ENCODE measurements around the gene CFH. TPM values are rescaled to one million over a fixed set of nuclear protein-coding genes. Genes with fewer than 3 reads are reported as not detected.
"Not testable (repeated sequence)": the region's sequence is repeated elsewhere in the genome, so short reads cannot be mapped to it uniquely, and the experiment has no call there.

CFH gene
- total and polyA plus RNA-seq, 2 donors: 12.6 to 26.0 TPM

GRCh38 chr1:196628838-196629237 is 23.0 kb upstream of the CFH start:
- Histone ChIP-seq H3K9me3 (ENCODE audit: control insufficient read depth in 2 of 2, insufficient read depth in 1 of 2, low read length in 1 of 2) (no peaks in the 10 kb centered on the region), H3K36me3 (ENCODE audit: control insufficient read depth in 2 of 2, insufficient read depth in 2 of 2, low read length in 1 of 2) (no peaks in the 10 kb centered on the region), H3K4me1 (ENCODE audit: control insufficient read depth in 2 of 2, insufficient read depth in 2 of 2, low read length in 2 of 2) (no peaks in the 10 kb centered on the region), H3K27me3 (ENCODE audit: control insufficient read depth in 2 of 2, insufficient read depth in 1 of 2, low read length in 1 of 2) (no peaks in the 10 kb centered on the region), H3K27ac (ENCODE audit: low read depth in 1 of 2, low read length in 1 of 2) (no peak overlapping the region), H3K4me3 (ENCODE audit: low read length in 2 of 2) (no peak overlapping the region)
- 95% methylated on average over 3 of the region's 3 CpGs for WGBS
- DNase-seq (ENCODE audit: low read depth in 6 of 9, low spot score in 9 of 9): no peak

GRCh38 chr1:196637606-196638005 is 14.2 kb upstream of the CFH start:
- 97% methylated on average over 6 of the region's 6 CpGs for WGBS
- H3K27ac ChIP-seq (ENCODE audit: low read depth in 1 of 2, low read length in 1 of 2): no peak overlapping the region
- no peak overlapping the region for H3K4me3 ChIP-seq (ENCODE audit: low read length in 2 of 2)

DNA sequence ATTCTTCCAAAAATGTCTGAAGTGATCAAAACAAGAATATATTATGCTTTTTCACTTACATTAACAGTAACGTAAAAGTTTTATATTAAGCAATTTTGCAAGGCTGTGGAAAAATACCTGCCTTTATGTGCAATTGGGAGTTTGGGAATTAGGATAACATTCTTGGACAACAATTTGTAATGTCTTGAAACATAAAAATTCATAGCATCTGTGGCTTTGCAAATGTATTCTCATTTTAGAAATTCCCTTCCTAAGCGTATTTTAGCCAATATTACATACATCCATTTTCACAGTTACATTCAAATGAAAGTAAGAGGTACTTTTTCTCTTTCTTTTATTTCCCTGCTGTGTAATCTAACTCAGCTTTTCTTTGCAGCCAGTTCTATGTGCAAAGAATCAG is 13.4 kb upstream of the CFH start:
- H3K27ac ChIP-seq (ENCODE audit: low read depth in 1 of 2, low read length in 1 of 2): no peak overlapping the region
- H3K9me3 ChIP-seq (ENCODE audit: control insufficient read depth in 2 of 2, insufficient read depth in 1 of 2, low read length in 1 of 2): no peaks in the 10 kb centered on the region
- H3K4me3 ChIP-seq (ENCODE audit: low read length in 2 of 2): no peak overlapping the region
- H3K4me1 ChIP-seq (ENCODE audit: control insufficient read depth in 2 of 2, insufficient read depth in 2 of 2, low read length in 2 of 2): no peaks in the 10 kb centered on the region
- H3K36me3 ChIP-seq (ENCODE audit: control insufficient read depth in 2 of 2, insufficient read depth in 2 of 2, low read length in 1 of 2): no peaks in the 10 kb centered on the region
- DNase-seq (ENCODE audit: low read depth in 6 of 9, low spot score in 9 of 9): no peak
- H3K27me3 ChIP-seq (ENCODE audit: control insufficient read depth in 2 of 2, insufficient read depth in 1 of 2, low read length in 1 of 2): no peaks in the 10 kb centered on the region
- WGBS: 97% methylated on average over 2 of the region's 2 CpGs

More at GRCh38 chr1:196637606-196638005, 14.2 kb upstream of the CFH start:
- DNase-seq (ENCODE audit: low read depth in 6 of 9, low spot score in 9 of 9): no peak
- Histone ChIP-seq H3K36me3 (ENCODE audit: control insufficient read depth in 2 of 2, insufficient read depth in 2 of 2, low read length in 1 of 2) (no peaks in the 10 kb centered on the region), H3K27me3 (ENCODE audit: control insufficient read depth in 2 of 2, insufficient read depth in 1 of 2, low read length in 1 of 2) (no peaks in the 10 kb centered on the region), H3K9me3 (ENCODE audit: control insufficient read depth in 2 of 2, insufficient read depth in 1 of 2, low read length in 1 of 2) (no peaks in the 10 kb centered on the region), H3K4me1 (ENCODE audit: control insufficient read depth in 2 of 2, insufficient read depth in 2 of 2, low read length in 2 of 2) (no peaks in the 10 kb centered on the region)

GRCh38 chr1:196639291-196639690 is 12.6 kb upstream of the CFH start:
- H3K4me1 ChIP-seq (ENCODE audit: control insufficient read depth in 2 of 2, insufficient read depth in 2 of 2, low read length in 2 of 2); H3K27ac ChIP-seq (ENCODE audit: low read depth in 1 of 2, low read length in 1 of 2); H3K9me3 ChIP-seq (ENCODE audit: control insufficient read depth in 2 of 2, insufficient read depth in 1 of 2, low read length in 1 of 2); H3K27me3 ChIP-seq (ENCODE audit: control insufficient read depth in 2 of 2, insufficient read depth in 1 of 2, low read length in 1 of 2); H3K36me3 ChIP-seq (ENCODE audit: control insufficient read depth in 2 of 2, insufficient read depth in 2 of 2, low read length in 1 of 2); H3K4me3 ChIP-seq (ENCODE audit: low read length in 2 of 2); DNase-seq (ENCODE audit: low read depth in 6 of 9, low spot score in 9 of 9): not testable (repeated sequence)
- WGBS: 87% methylated on average over 5 of the region's 5 CpGs

- no peaks in the 10 kb centered on the region for H3K36me3 ChIP-seq (ENCODE audit: control insufficient read depth in 2 of 2, insufficient read depth in 2 of 2, low read length in 1 of 2)
- no peaks in the 10 kb centered on the region for H3K27me3 ChIP-seq (ENCODE audit: control insufficient read depth in 2 of 2, insufficient read depth in 1 of 2, low read length in 1 of 2)
- H3K27ac ChIP-seq (ENCODE audit: low read depth in 1 of 2, low read length in 1 of 2): no peak overlapping the region
- H3K9me3 ChIP-seq (ENCODE audit: control insufficient read depth in 2 of 2, insufficient read depth in 1 of 2, low read length in 1 of 2): no peaks in the 10 kb centered on the region
- no peak overlapping the region for H3K4me3 ChIP-seq (ENCODE audit: low read length in 2 of 2)
- WGBS: 99% methylated on average over 1 of the region's 1 CpG
- H3K4me1 ChIP-seq (ENCODE audit: control insufficient read depth in 2 of 2, insufficient read depth in 2 of 2, low read length in 2 of 2): no peaks in the 10 kb centered on the region
- DNase-seq (ENCODE audit: low read depth in 6 of 9, low spot score in 9 of 9): no peak
Observed at GRCh38 chr1:196640976-196641375, 10.9 kb upstream of the CFH start.

- H3K9me3 ChIP-seq (ENCODE audit: control insufficient read depth in 2 of 2, insufficient read depth in 1 of 2, low read length in 1 of 2): peaks cover 0 to 3% of the 10 kb centered on the region in 2 donors
- no peaks in the 10 kb centered on the region for H3K27me3 ChIP-seq (ENCODE audit: control insufficient read depth in 2 of 2, insufficient read depth in 1 of 2, low read length in 1 of 2)
- H3K27ac ChIP-seq (ENCODE audit: low read depth in 1 of 2, low read length in 1 of 2): no peak overlapping the region
- H3K4me1 ChIP-seq (ENCODE audit: control insufficient read depth in 2 of 2, insufficient read depth in 2 of 2, low read length in 2 of 2): peaks cover 0 to 7% of the 10 kb centered on the region in 2 donors
- H3K36me3 ChIP-seq (ENCODE audit: control insufficient read depth in 2 of 2, insufficient read depth in 2 of 2, low read length in 1 of 2): no peaks in the 10 kb centered on the region
- WGBS: 97% methylated on average over 12 of the region's 12 CpGs
- H3K4me3 ChIP-seq (ENCODE audit: low read length in 2 of 2): no peak overlapping the region
- DNase-seq (ENCODE audit: low read depth in 6 of 9, low spot score in 9 of 9): no peak
Observed at GRCh38 chr1:196649990-196650389, 1.9 kb upstream of the CFH start.

- Histone ChIP-seq H3K27me3 (ENCODE audit: control insufficient read depth in 2 of 2, insufficient read depth in 1 of 2, low read length in 1 of 2) (no peaks in the 10 kb centered on the region), H3K27ac (ENCODE audit: low read depth in 1 of 2, low read length in 1 of 2) (no peak overlapping the region), H3K9me3 (ENCODE audit: control insufficient read depth in 2 of 2, insufficient read depth in 1 of 2, low read length in 1 of 2) (peaks cover 0 to 3% of the 10 kb centered on the region in 2 donors), H3K4me1 (ENCODE audit: control insufficient read depth in 2 of 2, insufficient read depth in 2 of 2, low read length in 2 of 2) (peaks cover 0 to 7% of the 10 kb centered on the region in 2 donors), H3K36me3 (ENCODE audit: control insufficient read depth in 2 of 2, insufficient read depth in 2 of 2, low read length in 1 of 2) (no peaks in the 10 kb centered on the region), H3K4me3 (ENCODE audit: low read length in 2 of 2) (no peak overlapping the region)
- no peak for DNase-seq (ENCODE audit: low read depth in 6 of 9, low spot score in 9 of 9)
- 82% methylated on average over 12 of the region's 12 CpGs for WGBS
Observed at GRCh38 chr1:196650403-196650802, 1.4 kb upstream of the CFH start.

GRCh38 chr1:196651079-196651478 is 764 bp upstream of the CFH start:
- H3K4me3 ChIP-seq (ENCODE audit: low read length in 2 of 2): no peak overlapping the region
- peaks cover 0 to 3% of the 10 kb centered on the region in 2 donors for H3K9me3 ChIP-seq (ENCODE audit: control insufficient read depth in 2 of 2, insufficient read depth in 1 of 2, low read length in 1 of 2)
- no peaks in the 10 kb centered on the region for H3K36me3 ChIP-seq (ENCODE audit: control insufficient read depth in 2 of 2, insufficient read depth in 2 of 2, low read length in 1 of 2)
- 70% methylated on average over 3 of the region's 3 CpGs for WGBS
- H3K27me3 ChIP-seq (ENCODE audit: control insufficient read depth in 2 of 2, insufficient read depth in 1 of 2, low read length in 1 of 2): no peaks in the 10 kb centered on the region
- DNase-seq (ENCODE audit: low read depth in 6 of 9, low spot score in 9 of 9): no peak
- H3K27ac ChIP-seq (ENCODE audit: low read depth in 1 of 2, low read length in 1 of 2): no peak overlapping the region
- H3K4me1 ChIP-seq (ENCODE audit: control insufficient read depth in 2 of 2, insufficient read depth in 2 of 2, low read length in 2 of 2): peaks cover 0 to 7% of the 10 kb centered on the region in 2 donors

GRCh38 chr1:196654271-196654670 is 2.4 kb downstream of the CFH start:
- WGBS: 85% methylated on average over 2 of the region's 2 CpGs
- H3K27ac ChIP-seq (ENCODE audit: low read depth in 1 of 2, low read length in 1 of 2): no peak overlapping the region
- no peak for DNase-seq (ENCODE audit: low read depth in 6 of 9, low spot score in 9 of 9)
- H3K36me3 ChIP-seq (ENCODE audit: control insufficient read depth in 2 of 2, insufficient read depth in 2 of 2, low read length in 1 of 2): no peaks in the 10 kb centered on the region
- peaks cover 0 to 7% of the 10 kb centered on the region in 2 donors for H3K4me1 ChIP-seq (ENCODE audit: control insufficient read depth in 2 of 2, insufficient read depth in 2 of 2, low read length in 2 of 2)
- no peak overlapping the region for H3K4me3 ChIP-seq (ENCODE audit: low read length in 2 of 2)
- H3K9me3 ChIP-seq (ENCODE audit: control insufficient read depth in 2 of 2, insufficient read depth in 1 of 2, low read length in 1 of 2): peaks cover 0 to 3% of the 10 kb centered on the region in 2 donors
- H3K27me3 ChIP-seq (ENCODE audit: control insufficient read depth in 2 of 2, insufficient read depth in 1 of 2, low read length in 1 of 2): no peaks in the 10 kb centered on the region

DNA sequence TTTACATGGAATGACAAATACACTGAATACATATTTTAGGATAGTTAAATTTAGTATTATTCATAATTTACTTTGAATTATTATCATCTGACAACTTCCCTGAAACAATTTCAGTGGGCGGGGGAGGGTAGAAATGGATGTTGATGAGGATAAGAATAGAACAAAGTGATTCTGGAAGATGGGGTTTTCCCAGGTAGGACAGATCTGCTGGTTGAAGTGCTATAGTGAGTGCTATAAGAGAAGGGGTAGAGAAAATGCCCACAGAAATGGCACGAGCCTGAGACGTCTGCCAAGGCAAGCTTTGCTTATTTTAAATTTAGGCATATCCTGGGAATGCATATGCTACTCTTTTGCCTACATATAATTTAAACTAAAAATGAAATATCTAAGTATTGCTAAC is 3.2 kb downstream of the CFH start:
- peaks cover 0 to 4% of the 10 kb centered on the region in 2 donors for H3K4me1 ChIP-seq (ENCODE audit: control insufficient read depth in 2 of 2, insufficient read depth in 2 of 2, low read length in 2 of 2)
- no peak for DNase-seq (ENCODE audit: low read depth in 6 of 9, low spot score in 9 of 9)
- H3K36me3 ChIP-seq (ENCODE audit: control insufficient read depth in 2 of 2, insufficient read depth in 2 of 2, low read length in 1 of 2): no peaks in the 10 kb centered on the region
- H3K9me3 ChIP-seq (ENCODE audit: control insufficient read depth in 2 of 2, insufficient read depth in 1 of 2, low read length in 1 of 2): no peaks in the 10 kb centered on the region
- 97% methylated on average over 3 of the region's 3 CpGs for WGBS
- no peak overlapping the region for H3K27ac ChIP-seq (ENCODE audit: low read depth in 1 of 2, low read length in 1 of 2)
- no peak overlapping the region for H3K4me3 ChIP-seq (ENCODE audit: low read length in 2 of 2)
- H3K27me3 ChIP-seq (ENCODE audit: control insufficient read depth in 2 of 2, insufficient read depth in 1 of 2, low read length in 1 of 2): no peaks in the 10 kb centered on the region

All from thymus (tissue), 11 donors.